NCI-H2081 treated with DMSO at 0.1 percent for 48 hours (cell line): ENCODE results near the gene UQCRFS1.
"Not testable (repeated sequence)": the region's sequence is repeated elsewhere in the genome, so short reads cannot be mapped to it uniquely, and the experiment has no call there.

Source experiments
- DNase-seq: peaks from one replicate; lab custom pipeline; 2025; lab: John Stamatoyannopoulos, UW

Gene UQCRFS1

DNA sequence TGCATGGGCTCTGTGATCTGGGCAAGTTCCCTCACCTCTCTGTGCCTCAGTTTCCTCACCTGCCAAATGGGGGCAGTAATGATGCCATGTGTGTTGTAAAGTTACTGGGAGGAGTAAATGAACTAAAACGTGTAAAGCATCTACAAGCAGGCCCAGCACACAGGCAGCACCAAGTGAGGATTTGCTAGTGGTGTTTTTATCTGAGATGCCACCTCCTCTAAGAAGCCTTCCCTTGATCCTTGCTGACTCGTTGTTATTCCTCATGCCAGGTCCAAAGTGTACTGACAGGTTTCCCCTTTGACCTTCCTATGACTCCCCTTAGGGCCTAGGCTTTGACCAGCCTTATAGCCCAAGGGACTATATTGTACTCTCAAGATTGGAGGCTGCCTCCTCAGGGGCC lies 1.5 kb upstream of the UQCRFS1 start:
- DNase-seq: no peak

GRCh38 chr19:29212356-29212647 lies 649 bp downstream of the UQCRFS1 start:
- no peak for DNase-seq

GRCh38 chr19:29211562-29212355 lies 1.2 kb downstream of the UQCRFS1 start:
- no peak for DNase-seq

DNA sequence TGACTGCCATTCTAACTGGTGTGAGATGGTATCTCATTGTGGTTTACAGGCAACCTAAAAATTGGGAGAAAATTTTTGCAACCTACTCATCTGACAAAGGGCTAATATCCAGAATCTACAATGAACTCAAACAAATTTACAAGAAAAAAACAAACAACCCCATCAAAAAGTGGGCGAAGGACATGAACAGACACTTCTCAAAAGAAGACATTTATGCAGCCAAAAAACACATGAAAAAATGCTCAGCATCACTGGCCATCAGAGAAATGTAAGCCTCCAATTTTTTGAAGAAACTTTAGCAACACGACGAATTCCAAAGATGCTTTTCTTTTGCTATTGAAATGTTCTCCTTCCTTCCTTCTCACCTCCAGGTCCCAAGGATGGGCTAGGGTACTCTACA lies 1.9 kb downstream of the UQCRFS1 start:
- not testable (repeated sequence) for DNase-seq

- not testable (repeated sequence) for DNase-seq
Observed at GRCh38 chr19:29210502-29210901, 2.4 kb downstream of the UQCRFS1 start.

- not testable (repeated sequence) for DNase-seq
Observed at GRCh38 chr19:29207403-29208187, 5.4 kb downstream of the UQCRFS1 start.

GRCh38 chr19:29206453-29206852 lies 6.5 kb downstream of the UQCRFS1 start:
- DNase-seq: no peak

- no peak for DNase-seq
Observed at GRCh38 chr19:29202281-29202680, 10.7 kb downstream of the UQCRFS1 start.

GRCh38 chr19:29201855-29202254 lies 11.1 kb downstream of the UQCRFS1 start:
- DNase-seq: no peak

DNA sequence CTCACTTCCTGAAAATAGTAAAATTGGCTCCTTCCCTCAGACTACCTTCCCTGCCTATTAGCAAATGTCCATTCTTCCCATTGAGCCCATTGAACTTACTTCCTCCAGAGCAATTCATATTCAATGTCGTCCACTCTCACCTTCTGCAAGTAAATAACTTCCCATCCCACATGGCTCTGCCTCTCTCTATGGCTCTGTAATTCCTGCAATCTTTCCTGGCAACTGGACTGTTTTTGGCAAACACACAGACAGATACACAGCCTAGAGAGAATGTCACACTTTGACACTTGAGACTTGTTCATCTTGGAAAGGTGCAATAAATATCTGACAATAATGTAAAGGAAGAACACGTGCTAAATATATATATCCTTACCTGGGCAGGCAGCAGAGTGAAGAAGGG lies 18.3 kb downstream of the UQCRFS1 start:
- no peak for DNase-seq

GRCh38 chr19:29193155-29193554 lies 19.8 kb downstream of the UQCRFS1 start:
- no peak for DNase-seq

GRCh38 chr19:29191005-29191404 lies 21.9 kb downstream of the UQCRFS1 start:
- no peak for DNase-seq

GRCh38 chr19:29189033-29189360 lies 24.0 kb downstream of the UQCRFS1 start:
- no peak for DNase-seq

GRCh38 chr19:29188289-29189032 lies 24.5 kb downstream of the UQCRFS1 start:
- DNase-seq: no peak

- DNase-seq: no peak
Observed at GRCh38 chr19:29187676-29188075, 25.3 kb downstream of the UQCRFS1 start.

GRCh38 chr19:29185427-29185826 lies 27.5 kb downstream of the UQCRFS1 start:
- no peak for DNase-seq

- no peak for DNase-seq
Observed at GRCh38 chr19:29176981-29177754, 35.8 kb downstream of the UQCRFS1 start.

- no peak for DNase-seq
Observed at GRCh38 chr19:29173896-29174295, 39.1 kb downstream of the UQCRFS1 start.

DNA sequence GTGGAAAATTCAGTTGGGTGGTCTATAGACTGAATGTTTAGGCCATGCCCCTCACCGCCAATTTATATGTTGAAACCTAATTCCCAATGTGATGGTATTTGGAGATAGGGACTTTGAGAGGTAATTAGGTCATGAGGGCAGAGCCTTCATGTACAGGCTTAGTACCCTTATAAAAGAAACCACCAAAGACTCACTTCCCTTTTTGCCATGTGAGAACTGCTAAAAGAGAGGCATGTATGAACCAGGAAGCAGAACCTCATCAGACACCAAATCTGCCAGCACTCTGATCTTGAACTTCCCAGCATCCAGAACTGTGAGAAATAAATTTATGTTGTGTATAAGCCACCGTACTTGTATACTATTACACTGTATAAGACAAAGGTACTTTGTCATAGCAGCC lies 40.6 kb downstream of the UQCRFS1 start:
- DNase-seq: no peak

DNA sequence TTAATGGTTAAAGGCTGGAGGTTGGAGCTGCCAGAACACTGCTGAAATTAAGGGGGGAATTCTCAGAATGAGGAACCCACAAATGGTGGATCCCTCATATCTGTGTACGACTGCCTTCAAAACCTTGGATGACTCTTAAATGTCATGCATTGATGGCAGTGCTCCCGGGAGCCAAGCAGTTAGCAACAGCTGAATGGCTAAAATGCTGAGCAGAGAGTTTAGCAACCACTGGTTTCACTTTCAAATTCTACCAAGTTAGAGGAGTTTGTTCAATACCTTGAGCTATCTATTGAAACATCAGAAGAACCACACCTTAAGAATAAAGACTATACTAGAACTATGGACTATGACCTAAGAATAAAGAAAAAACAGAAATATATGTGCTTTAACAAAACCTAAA lies 41.4 kb downstream of the UQCRFS1 start:
- no peak for DNase-seq

GRCh38 chr19:29170554-29170953 lies 42.4 kb downstream of the UQCRFS1 start:
- DNase-seq: no peak

GRCh38 chr19:29162694-29163093 lies 50.3 kb downstream of the UQCRFS1 start:
- no peak for DNase-seq
